Measurements from ENCODE around the gene DNAJB6. TPM values are rescaled to one million over a fixed set of nuclear protein-coding genes. Genes with fewer than 3 reads are reported as not detected.

DNAJB6 gene
- total and polyA plus RNA-seq, 2 donors (not counting 3 experiments of a cell fraction or from before 2014, with no cell fraction given), result 69.6 to 135 TPM

- Histone ChIP-seq H3K9me3 (replicated peaks; ENCODE audit: control insufficient read depth, insufficient read depth, low read length) (no peaks in the 10 kb centered on the region), H3K27ac (ENCODE audit: insufficient read depth, low read depth, low read length) (no peak overlapping the region), H3K4me3 (replicated peaks in 1 of 3; ENCODE audit: insufficient read depth in 1 of 3, low read depth in 1 of 3, low read length in 3 of 3) (no peak overlapping the region), H2AFZ (ENCODE audit: low read depth, low read length) (no peak overlapping the region), H3K4me1 (ENCODE audit: control insufficient read depth, extremely low read depth, insufficient read depth, low read length) (no peaks in the 10 kb centered on the region), H3K4me2 (ENCODE audit: insufficient read depth, low read length) (no peak overlapping the region), H3K9ac (replicated peaks; ENCODE audit: extremely low read depth, insufficient read depth, low read length) (no peak overlapping the region), H3K79me2 (ENCODE audit: control insufficient read depth, insufficient read depth, low read length) (peaks cover 98% of the 10 kb centered on the region), H3K36me3 (ENCODE audit: control insufficient read depth in 2 of 2, extremely low read depth in 1 of 2, insufficient read depth in 2 of 2, low read length in 2 of 2) (peaks cover 4 to 17% of the 10 kb centered on the region in 2 experiments), H3K27me3 (ENCODE audit: control insufficient read depth in 2 of 2, insufficient read depth in 2 of 2, low read length in 2 of 2) (no peaks in the 10 kb centered on the region), H4K20me1 (replicated peaks; ENCODE audit: control insufficient read depth, extremely low read depth, insufficient read depth, low read length) (peaks cover 6% of the 10 kb centered on the region), H3K9me1 (replicated peaks; ENCODE audit: control insufficient read depth, extremely low read depth, insufficient read depth, low read length) (no peaks in the 10 kb centered on the region)
- dilution Hi-C loops (cut with MboI; ENCODE audit: extremely low pct_ligation_motif_present, low sequenced_read_pairs), result no loop called here
- ChIA-PET CTCF (no interaction called here), POLR2A (no interaction called here)
- FAIRE-seq, result no peak
- intact Hi-C loops (cut with micrococcal nuclease), result no loop called here
- BruUV-seq (replicated peaks), result no TSS peak
- DNase-seq (ENCODE audit: low read depth, low spot score), result no peak
- TF ChIP-seq POLR2A (IDR thresholded peaks at IDR 0.05; ENCODE audit: low read depth, low read length) (no peak), MYC (IDR thresholded peaks at IDR 0.05; ENCODE audit: low read depth, low read length) (no peak), FOS (IDR thresholded peaks at IDR 0.05; ENCODE audit: borderline replicate concordance, insufficient read depth, low read length) (no peak), GATA2 (IDR thresholded peaks at IDR 0.05; ENCODE audit: insufficient read depth, insufficient read length, low read depth, low read length) (no peak), JUN (IDR thresholded peaks at IDR 0.05; ENCODE audit: borderline replicate concordance, insufficient read depth, insufficient read length, low read depth) (no peak), POLR2AphosphoS5 (IDR thresholded peaks at IDR 0.05; ENCODE audit: insufficient read depth, low read depth, low read length) (no peak), EZH2 (IDR thresholded peaks at IDR 0.05; ENCODE audit: borderline replicate concordance, low read depth, low read length, severe bottlenecking) (no peak), CTCF (IDR thresholded peaks at IDR 0.05; ENCODE audit: extremely low read depth in 1 of 2, insufficient read depth in 1 of 2, low read depth in 1 of 2, low read length in 2 of 2) (no peak)
- TF ChIP-seq, protein P1, sequence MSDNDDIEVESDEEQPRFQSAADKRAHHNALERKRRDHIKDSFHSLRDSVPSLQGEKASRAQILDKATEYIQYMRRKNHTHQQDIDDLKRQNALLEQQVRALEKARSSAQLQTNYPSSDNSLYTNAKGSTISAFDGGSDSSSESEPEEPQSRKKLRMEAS (IDR thresholded peaks at IDR 0.05; ENCODE audit: insufficient read depth, insufficient read length), result no peak
These were observed 20.6 kb downstream of the DNAJB6 start for GRCh38 chr7:157357129-157358040.
